Stimulated activated naive CD8-positive, alpha-beta T cell treated with anti-CD3 and anti-CD28 coated beads, Interleukin-15, amount 100 ng/mL, for 72 hours (primary cell): Measurements from ENCODE around the gene BCR.

Experiments used
- ATAC-seq: fragments of 150-1000 bp; cut with Tn5 transposase; 2 replicates; pipeline ENCODE4 v1.10.0; 2021; ENCODE audit warnings: mild to moderate bottlenecking, moderate library complexity
- DNase-seq, 2 donors: peaks; one replicate each; pipeline ENCODE4 v3.0.0; 2021 to 2022
- H3K27ac Mint-ChIP-seq, 2 donors: one replicate each; pipeline ENCODE4 v1.8.0; 2022; ENCODE audit warnings: mild to moderate bottlenecking in 2 of 2, mixed read lengths in 2 of 2, moderate library complexity in 2 of 2
- H3K27me3 Mint-ChIP-seq: one replicate; pipeline ENCODE4 v1.8.0; 2022; ENCODE audit warnings: mixed read lengths
- H3K4me1 Mint-ChIP-seq: one replicate; pipeline ENCODE4 v1.8.0; 2022; ENCODE audit warnings: mild to moderate bottlenecking, mixed read lengths
- H3K4me3 Mint-ChIP-seq, 2 donors: one replicate each; pipeline ENCODE4 v1.8.0; 2022; ENCODE audit warnings: mild to moderate bottlenecking in 2 of 2, mixed read lengths in 2 of 2, moderate library complexity in 1 of 2
- H3K9me3 Mint-ChIP-seq, 2 donors: one replicate each; pipeline ENCODE4 v1.8.0; 2022; ENCODE audit warnings: mixed read lengths in 2 of 2

The BCR gene

GRCh38 chr22:23277583-23278295, 97.4 kb downstream of the BCR start:
- Mint-ChIP-seq H3K9me3 (no peaks in the 10 kb centered on the region), H3K4me1 (peaks cover 40% of the 10 kb centered on the region), H3K27me3 (no peaks in the 10 kb centered on the region), H3K4me3 (no peak overlapping the region), H3K27ac (peak overlapping the region in 1 of 2 donors; percentile 69)
- DNase-seq (no peak), ATAC-seq (no peak)

DNA sequence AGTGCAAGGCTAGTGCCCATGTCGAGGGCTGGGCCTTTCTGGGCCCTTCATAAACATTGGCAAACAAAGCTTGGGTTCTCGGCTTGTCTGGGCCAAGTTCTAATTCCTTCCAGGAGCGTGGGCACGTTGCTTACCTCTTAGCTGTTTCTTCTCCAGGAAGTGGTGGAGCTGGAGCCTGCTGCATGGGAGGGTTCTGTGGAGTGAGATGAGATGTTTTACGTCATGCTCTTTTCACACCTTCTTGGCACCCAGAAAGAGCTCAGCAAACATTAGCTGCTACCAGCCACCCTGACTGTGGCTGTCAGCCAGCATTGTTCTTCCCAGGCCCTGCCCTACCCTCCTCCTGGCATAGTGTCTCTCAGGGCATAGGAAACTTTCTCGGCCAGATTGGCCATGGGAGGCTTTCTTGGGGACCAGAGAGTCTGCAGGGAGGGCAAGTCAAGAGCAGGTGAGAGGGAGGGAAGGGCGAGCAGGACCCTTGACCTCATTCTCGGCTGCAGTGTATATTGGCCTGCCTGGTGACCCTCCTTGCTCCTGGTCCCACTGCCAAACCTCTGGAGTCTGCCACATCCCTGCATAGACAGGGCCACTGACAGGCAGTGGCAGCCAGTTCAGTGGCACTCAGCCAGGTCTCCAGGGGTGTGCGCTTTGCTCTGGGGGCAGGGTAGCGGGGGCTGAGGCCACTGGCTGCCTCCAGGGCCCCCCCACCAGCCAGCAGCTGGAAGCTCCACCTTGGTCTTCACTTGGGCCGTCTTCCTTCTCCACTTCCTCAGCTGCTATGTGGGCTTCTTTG, 98.8 kb downstream of the BCR start:
- H3K4me3 Mint-ChIP-seq = no peak overlapping the region
- no peaks in the 10 kb centered on the region for H3K9me3 Mint-ChIP-seq
- peaks cover 40% of the 10 kb centered on the region for H3K4me1 Mint-ChIP-seq
- peak overlapping the region in 1 of 2 donors; percentile 81 for H3K27ac Mint-ChIP-seq
- DNase-seq = peak in 1 of 2 donors; percentile 26
- peak; percentile 35 for ATAC-seq
- no peaks in the 10 kb centered on the region for H3K27me3 Mint-ChIP-seq

DNA sequence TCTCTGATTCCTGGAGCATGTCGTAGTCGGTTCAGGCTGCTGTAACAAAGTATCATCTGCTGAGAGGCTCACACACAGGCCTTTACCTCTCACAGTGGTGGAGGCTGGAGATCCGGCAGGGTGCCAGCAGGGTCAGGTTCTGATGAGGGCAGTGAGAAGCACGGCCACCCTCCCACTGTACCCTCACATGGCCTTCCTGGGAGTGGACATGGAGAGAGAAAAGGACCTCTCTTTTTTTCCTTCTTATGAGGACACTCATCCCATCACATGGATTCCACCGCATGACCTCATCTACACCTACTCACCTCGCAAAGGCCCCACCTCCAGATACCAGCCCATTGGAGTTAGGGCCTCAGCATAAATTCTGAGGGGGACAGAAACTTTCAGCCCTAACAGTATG, 99.5 kb downstream of the BCR start:
- no peak for DNase-seq
- no peak for ATAC-seq
- Mint-ChIP-seq H3K4me1 (peaks cover 40% of the 10 kb centered on the region), H3K9me3 (no peaks in the 10 kb centered on the region), H3K4me3 (no peak overlapping the region), H3K27me3 (no peaks in the 10 kb centered on the region), H3K27ac (peak overlapping the region in 1 of 2 donors; percentile 81)

GRCh38 chr22:23280356-23281052, 100.2 kb downstream of the BCR start:
- ATAC-seq (no peak), DNase-seq (no peak)
- H3K27me3 Mint-ChIP-seq = no peaks in the 10 kb centered on the region
- peaks cover 40% of the 10 kb centered on the region for H3K4me1 Mint-ChIP-seq
- H3K9me3 Mint-ChIP-seq = no peaks in the 10 kb centered on the region
- peak overlapping the region; percentile 33 to 34 for H3K27ac Mint-ChIP-seq
- no peak overlapping the region for H3K4me3 Mint-ChIP-seq

DNA sequence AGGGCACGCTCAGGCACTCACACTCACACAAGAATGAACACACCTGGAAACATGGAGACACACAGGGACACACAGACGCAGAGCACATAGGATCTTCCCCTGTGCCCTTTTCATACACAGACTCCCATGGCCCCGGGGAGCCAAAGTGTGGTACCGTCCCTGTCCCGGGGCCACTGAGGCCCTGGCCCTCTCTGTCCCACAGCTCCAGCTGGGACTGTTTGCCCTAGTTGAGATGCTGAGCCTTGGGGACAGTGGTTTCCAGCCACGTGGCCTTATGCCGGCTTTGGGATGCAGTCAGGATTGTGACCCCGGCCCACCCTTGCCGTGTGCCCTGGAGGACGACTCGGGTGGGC, 100.7 kb downstream of the BCR start:
- DNase-seq (no peak), ATAC-seq (no peak)
- no peaks in the 10 kb centered on the region for H3K9me3 Mint-ChIP-seq
- H3K27ac Mint-ChIP-seq = no peak overlapping the region
- H3K27me3 Mint-ChIP-seq = no peaks in the 10 kb centered on the region
- no peak overlapping the region for H3K4me3 Mint-ChIP-seq
- H3K4me1 Mint-ChIP-seq = peaks cover 40% of the 10 kb centered on the region

GRCh38 chr22:23281406-23282088, 101.2 kb downstream of the BCR start:
- Mint-ChIP-seq H3K27me3 (no peaks in the 10 kb centered on the region), H3K27ac (peak overlapping the region in 1 of 2 donors; percentile 63), H3K4me1 (peaks cover 40% of the 10 kb centered on the region), H3K4me3 (no peak overlapping the region), H3K9me3 (no peaks in the 10 kb centered on the region)
- peak; percentile 76 to 83 for DNase-seq
- peak; percentile 90 for ATAC-seq

DNA sequence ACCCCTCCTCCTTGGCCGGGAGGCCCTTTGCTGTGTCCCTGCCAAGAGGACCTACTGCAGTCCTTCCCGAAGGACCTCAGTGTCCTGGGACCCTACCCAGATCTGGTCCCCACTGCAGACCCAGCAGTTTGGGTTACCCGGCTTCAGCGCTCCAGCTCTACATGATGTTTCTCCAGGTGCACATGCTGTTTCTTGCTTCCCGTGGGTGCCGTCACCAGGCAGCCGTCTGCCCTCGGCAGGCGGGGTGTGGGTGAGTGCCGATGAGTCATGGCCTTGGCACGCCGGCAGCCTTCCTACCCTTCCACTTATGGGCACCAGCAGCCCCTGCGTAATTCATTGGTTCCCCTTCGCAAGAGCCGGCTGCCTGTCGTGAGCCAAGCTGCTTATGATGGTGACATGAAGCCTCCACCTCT, 101.8 kb downstream of the BCR start:
- ATAC-seq (no peak), DNase-seq (no peak)
- Mint-ChIP-seq H3K27me3 (no peaks in the 10 kb centered on the region), H3K4me1 (peaks cover 40% of the 10 kb centered on the region), H3K27ac (no peak overlapping the region), H3K4me3 (no peak overlapping the region), H3K9me3 (no peaks in the 10 kb centered on the region)

DNA sequence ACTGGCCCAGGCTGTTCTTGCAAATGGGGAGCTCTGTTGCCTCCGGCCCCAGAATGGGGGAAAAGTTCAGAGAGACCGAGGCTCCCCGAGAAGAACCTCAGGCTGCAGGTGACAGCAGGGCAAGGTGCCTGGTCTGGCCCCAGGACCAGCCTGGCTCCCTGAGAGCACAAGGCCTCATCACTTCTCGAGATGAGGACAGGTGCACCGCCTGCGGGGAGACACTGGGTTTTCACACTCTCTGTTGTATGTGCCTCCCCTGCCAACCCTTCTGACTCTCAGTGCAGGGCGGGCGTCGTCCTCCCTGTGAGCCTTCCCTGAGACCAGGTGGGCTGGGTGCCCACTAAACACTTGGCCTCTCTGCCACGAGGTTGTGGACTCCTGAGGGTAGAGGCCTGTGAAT, 102.2 kb downstream of the BCR start:
- DNase-seq (no peak), ATAC-seq (no peak)
- no peak overlapping the region for H3K27ac Mint-ChIP-seq
- peaks cover 40% of the 10 kb centered on the region for H3K4me1 Mint-ChIP-seq
- no peaks in the 10 kb centered on the region for H3K9me3 Mint-ChIP-seq
- no peak overlapping the region for H3K4me3 Mint-ChIP-seq
- H3K27me3 Mint-ChIP-seq = no peaks in the 10 kb centered on the region

DNA sequence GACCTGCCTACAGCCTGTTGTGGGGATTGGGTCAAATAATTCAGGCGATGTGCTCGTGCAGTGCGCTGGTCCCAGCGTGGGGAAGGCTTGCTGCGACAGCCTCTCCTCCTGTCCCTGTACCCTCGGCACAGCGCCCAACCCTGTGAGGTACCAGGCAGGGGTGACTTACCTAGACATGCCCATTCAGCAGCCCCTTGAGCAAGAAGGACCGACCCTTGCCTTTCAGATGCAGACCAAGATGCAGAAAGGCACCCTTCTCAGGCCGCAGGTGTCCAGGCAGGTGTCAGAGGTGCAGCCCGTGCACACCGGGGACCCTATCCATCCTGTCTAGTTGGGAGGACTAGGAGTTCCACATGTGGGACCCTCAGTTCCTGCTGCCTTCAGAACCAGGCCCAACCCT, 102.7 kb downstream of the BCR start:
- H3K27me3 Mint-ChIP-seq = no peaks in the 10 kb centered on the region
- ATAC-seq = no peak
- DNase-seq = no peak
- no peaks in the 10 kb centered on the region for H3K9me3 Mint-ChIP-seq
- peak overlapping the region in 1 of 2 donors; percentile 89 for H3K27ac Mint-ChIP-seq
- no peak overlapping the region for H3K4me3 Mint-ChIP-seq
- peaks cover 40% of the 10 kb centered on the region for H3K4me1 Mint-ChIP-seq

- Mint-ChIP-seq H3K27ac (peak overlapping the region in 1 of 2 donors; percentile 89), H3K9me3 (no peaks in the 10 kb centered on the region), H3K4me3 (no peak overlapping the region), H3K27me3 (no peaks in the 10 kb centered on the region), H3K4me1 (peaks cover 33% of the 10 kb centered on the region)
- DNase-seq (no peak), ATAC-seq (no peak)
Measured at GRCh38 chr22:23283591-23284503, 103.5 kb downstream of the BCR start.

DNA sequence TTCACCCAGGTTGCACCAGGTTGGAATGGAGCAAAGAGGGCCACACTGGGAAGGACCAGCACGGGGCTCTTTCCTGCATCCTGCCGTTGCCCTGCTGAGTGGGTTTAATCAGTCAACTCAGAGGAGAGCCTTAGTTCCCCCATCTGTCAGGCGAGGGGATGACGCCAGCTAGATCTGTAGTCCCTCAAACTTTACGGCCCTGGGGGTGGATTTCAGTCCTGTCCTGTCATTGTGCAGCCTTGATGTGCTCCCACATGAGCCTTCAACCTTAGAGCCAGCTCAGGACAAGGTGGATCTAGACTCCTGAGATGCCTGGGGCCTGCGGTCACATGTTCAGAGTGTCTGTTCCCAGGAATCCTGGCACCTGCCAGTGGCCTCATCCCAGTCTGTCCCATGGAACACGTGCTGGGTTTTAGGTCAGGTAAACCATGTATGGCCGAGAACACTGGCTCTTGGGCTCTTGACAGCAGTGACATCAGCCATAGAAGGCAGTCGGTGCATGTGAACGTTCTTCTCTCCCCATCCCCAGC, 104.3 kb downstream of the BCR start:
- no peak for DNase-seq
- H3K9me3 Mint-ChIP-seq = no peaks in the 10 kb centered on the region
- no peak overlapping the region for H3K4me3 Mint-ChIP-seq
- no peak for ATAC-seq
- peaks cover 26% of the 10 kb centered on the region for H3K4me1 Mint-ChIP-seq
- H3K27me3 Mint-ChIP-seq = no peaks in the 10 kb centered on the region
- H3K27ac Mint-ChIP-seq = no peak overlapping the region

DNA sequence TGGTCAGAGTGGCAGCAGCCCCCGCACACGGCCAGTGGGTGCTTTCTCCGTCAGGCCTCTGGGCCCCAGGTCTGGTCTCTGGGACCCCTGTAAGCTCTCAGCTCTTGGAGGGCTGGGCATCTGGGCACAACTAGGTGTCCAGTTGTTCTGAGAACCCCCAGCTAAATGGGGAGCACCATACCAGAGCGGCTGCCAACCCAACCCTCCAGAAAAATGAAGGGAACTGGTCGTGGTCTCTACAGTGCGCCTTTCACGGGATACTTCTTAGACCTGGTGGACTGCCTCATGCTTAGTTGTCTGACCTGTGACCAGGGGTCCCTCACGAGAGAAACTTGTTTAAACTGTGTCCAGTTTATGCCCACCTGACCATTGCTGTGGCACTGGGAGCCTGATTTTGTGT, 104.9 kb downstream of the BCR start:
- no peak overlapping the region for H3K4me3 Mint-ChIP-seq
- H3K27me3 Mint-ChIP-seq = no peaks in the 10 kb centered on the region
- DNase-seq (no peak), ATAC-seq (no peak)
- no peak overlapping the region for H3K27ac Mint-ChIP-seq
- H3K4me1 Mint-ChIP-seq = peaks cover 19% of the 10 kb centered on the region
- H3K9me3 Mint-ChIP-seq = no peaks in the 10 kb centered on the region

- no peak for ATAC-seq
- Mint-ChIP-seq H3K4me3 (no peak overlapping the region), H3K9me3 (no peaks in the 10 kb centered on the region), H3K4me1 (peaks cover 14% of the 10 kb centered on the region), H3K27ac (peak overlapping the region in 1 of 2 donors; percentile 65), H3K27me3 (no peaks in the 10 kb centered on the region)
- DNase-seq = no peak
Measured at GRCh38 chr22:23285734-23286133, 105.4 kb downstream of the BCR start.

DNA sequence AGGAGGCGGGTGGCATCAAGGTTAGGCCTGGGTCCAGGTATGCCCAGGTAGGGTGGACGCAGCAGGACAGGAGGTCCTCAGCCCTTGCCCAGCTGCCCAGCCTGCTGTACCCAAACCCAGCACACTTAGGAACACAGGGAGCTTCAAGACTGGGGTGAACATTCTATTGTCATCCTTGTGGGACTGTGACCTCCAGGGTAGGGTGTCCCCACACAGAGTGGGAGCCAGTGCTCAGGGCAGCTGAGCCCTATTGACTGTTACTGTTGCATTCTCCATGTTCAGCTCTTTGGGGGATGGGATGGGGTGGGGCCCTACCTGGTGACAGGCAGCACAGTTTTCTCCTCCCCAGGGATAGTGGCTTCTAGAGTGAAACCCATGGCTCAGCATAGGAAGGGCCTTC, 106.0 kb downstream of the BCR start:
- no peak overlapping the region for H3K4me3 Mint-ChIP-seq
- no peak overlapping the region for H3K27ac Mint-ChIP-seq
- DNase-seq (no peak), ATAC-seq (no peak)
- H3K27me3 Mint-ChIP-seq = no peaks in the 10 kb centered on the region
- peaks cover 9% of the 10 kb centered on the region for H3K4me1 Mint-ChIP-seq
- H3K9me3 Mint-ChIP-seq = no peaks in the 10 kb centered on the region
